ENCODE data around the gene ERC2. TPM values are rescaled to one million over a fixed set of nuclear protein-coding genes. Genes with fewer than 3 reads are reported as not detected.

The ERC2 gene
- total and polyA plus RNA-seq, 2 donors (not counting 1 experiment from before 2014, with no cell fraction given), result 0.14 to 0.17 TPM

- Histone ChIP-seq H3K79me2 (ENCODE audit: control insufficient read depth, insufficient read depth, low read length) (no peaks in the 10 kb centered on the region), H3K4me2 (ENCODE audit: extremely low read depth, insufficient read depth, low read length) (no peak overlapping the region), H3K9ac (ENCODE audit: insufficient read depth, low read length) (no peak overlapping the region), H3K4me1 (ENCODE audit: control insufficient read depth, extremely low read depth, insufficient read depth, low read length) (no peaks in the 10 kb centered on the region), H3K27ac (ENCODE audit: insufficient read depth, low read length) (no peak overlapping the region), H2AFZ (ENCODE audit: low read length) (no peak overlapping the region), H3K4me3 (replicated peaks in 1 of 4; ENCODE audit: control extremely low read depth in 1 of 4, insufficient read depth in 1 of 4, low read depth in 3 of 4, low read length in 4 of 4) (no peak overlapping the region), H3K9me3 (ENCODE audit: control insufficient read depth, insufficient read depth, low read depth, low read length) (no peaks in the 10 kb centered on the region), H3K27me3 (ENCODE audit: control insufficient read depth, insufficient read depth, low read length) (peaks cover 3% of the 10 kb centered on the region), H4K20me1 (ENCODE audit: control insufficient read depth, extremely low read depth, insufficient read depth, low read length) (no peaks in the 10 kb centered on the region), H3K36me3 (ENCODE audit: control insufficient read depth, insufficient read depth, low read length) (no peaks in the 10 kb centered on the region)
- no peak for TF ChIP-seq CTCF (conservative IDR thresholded peaks at IDR 0.05 in 1 of 2, IDR thresholded peaks at IDR 0.05 in 1 of 2; ENCODE audit: low read depth in 1 of 2, low read length in 2 of 2)
- TF ChIP-seq EZH2 (IDR thresholded peaks at IDR 0.05; ENCODE audit: low read length, missing control alignments), result no peak
- no peak for DNase-seq (ENCODE audit: low read depth in 2 of 2)
These were observed 818.7 kb downstream of the ERC2 start for GRCh38 chr3:55649554-55649953.

GRCh38 chr3:55648591-55649318, 819.5 kb downstream of the ERC2 start:
- H3K4me2 ChIP-seq (ENCODE audit: extremely low read depth, insufficient read depth, low read length), result no peak overlapping the region
- H3K9me3 ChIP-seq (ENCODE audit: control insufficient read depth, insufficient read depth, low read depth, low read length), result no peaks in the 10 kb centered on the region
- H3K9ac ChIP-seq (ENCODE audit: insufficient read depth, low read length), result no peak overlapping the region
- no peaks in the 10 kb centered on the region for H3K4me1 ChIP-seq (ENCODE audit: control insufficient read depth, extremely low read depth, insufficient read depth, low read length)
- DNase-seq (ENCODE audit: low read depth in 2 of 2), result no peak
- no peak overlapping the region for H3K27ac ChIP-seq (ENCODE audit: insufficient read depth, low read length)
- H4K20me1 ChIP-seq (ENCODE audit: control insufficient read depth, extremely low read depth, insufficient read depth, low read length), result no peaks in the 10 kb centered on the region
- H2AFZ ChIP-seq (ENCODE audit: low read length), result no peak overlapping the region
- no peaks in the 10 kb centered on the region for H3K79me2 ChIP-seq (ENCODE audit: control insufficient read depth, insufficient read depth, low read length)
- H3K27me3 ChIP-seq (ENCODE audit: control insufficient read depth, insufficient read depth, low read length), result peaks cover 3% of the 10 kb centered on the region
- TF ChIP-seq CTCF (conservative IDR thresholded peaks at IDR 0.05 in 1 of 2, IDR thresholded peaks at IDR 0.05 in 1 of 2; ENCODE audit: low read depth in 1 of 2, low read length in 2 of 2), result no peak
- no peak for TF ChIP-seq EZH2 (IDR thresholded peaks at IDR 0.05; ENCODE audit: low read length, missing control alignments)
- no peaks in the 10 kb centered on the region for H3K36me3 ChIP-seq (ENCODE audit: control insufficient read depth, insufficient read depth, low read length)
- H3K4me3 ChIP-seq (replicated peaks in 1 of 4; ENCODE audit: control extremely low read depth in 1 of 4, insufficient read depth in 1 of 4, low read depth in 3 of 4, low read length in 4 of 4), result no peak overlapping the region

- Histone ChIP-seq H3K27ac (ENCODE audit: insufficient read depth, low read length) (no peak overlapping the region), H3K9me3 (ENCODE audit: control insufficient read depth, insufficient read depth, low read depth, low read length) (no peaks in the 10 kb centered on the region), H3K4me3 (replicated peaks in 1 of 4; ENCODE audit: control extremely low read depth in 1 of 4, insufficient read depth in 1 of 4, low read depth in 3 of 4, low read length in 4 of 4) (no peak overlapping the region), H3K36me3 (ENCODE audit: control insufficient read depth, insufficient read depth, low read length) (no peaks in the 10 kb centered on the region), H3K27me3 (ENCODE audit: control insufficient read depth, insufficient read depth, low read length) (peaks cover 3% of the 10 kb centered on the region), H4K20me1 (ENCODE audit: control insufficient read depth, extremely low read depth, insufficient read depth, low read length) (no peaks in the 10 kb centered on the region), H3K9ac (ENCODE audit: insufficient read depth, low read length) (no peak overlapping the region), H3K79me2 (ENCODE audit: control insufficient read depth, insufficient read depth, low read length) (no peaks in the 10 kb centered on the region), H3K4me2 (ENCODE audit: extremely low read depth, insufficient read depth, low read length) (no peak overlapping the region), H3K4me1 (ENCODE audit: control insufficient read depth, extremely low read depth, insufficient read depth, low read length) (no peaks in the 10 kb centered on the region), H2AFZ (ENCODE audit: low read length) (no peak overlapping the region)
- DNase-seq (ENCODE audit: low read depth in 2 of 2), result no peak
- TF ChIP-seq EZH2 (IDR thresholded peaks at IDR 0.05; ENCODE audit: low read length, missing control alignments) (no peak), CTCF (conservative IDR thresholded peaks at IDR 0.05 in 1 of 2, IDR thresholded peaks at IDR 0.05 in 1 of 2; ENCODE audit: low read depth in 1 of 2, low read length in 2 of 2) (no peak)
These were observed 820.6 kb downstream of the ERC2 start for GRCh38 chr3:55647670-55648069.

All from fibroblast of lung (primary cell).